NCI-H1694 (cell line): ENCODE data around the gene PNMT.
"Not testable (repeated sequence)": the region's sequence is repeated elsewhere in the genome, so short reads cannot be mapped to it uniquely, and the experiment has no call there.

ENCODE experiments used
- DNase-seq: peaks from one replicate; lab custom pipeline; 2025; lab: John Stamatoyannopoulos, UW

Gene PNMT

DNA sequence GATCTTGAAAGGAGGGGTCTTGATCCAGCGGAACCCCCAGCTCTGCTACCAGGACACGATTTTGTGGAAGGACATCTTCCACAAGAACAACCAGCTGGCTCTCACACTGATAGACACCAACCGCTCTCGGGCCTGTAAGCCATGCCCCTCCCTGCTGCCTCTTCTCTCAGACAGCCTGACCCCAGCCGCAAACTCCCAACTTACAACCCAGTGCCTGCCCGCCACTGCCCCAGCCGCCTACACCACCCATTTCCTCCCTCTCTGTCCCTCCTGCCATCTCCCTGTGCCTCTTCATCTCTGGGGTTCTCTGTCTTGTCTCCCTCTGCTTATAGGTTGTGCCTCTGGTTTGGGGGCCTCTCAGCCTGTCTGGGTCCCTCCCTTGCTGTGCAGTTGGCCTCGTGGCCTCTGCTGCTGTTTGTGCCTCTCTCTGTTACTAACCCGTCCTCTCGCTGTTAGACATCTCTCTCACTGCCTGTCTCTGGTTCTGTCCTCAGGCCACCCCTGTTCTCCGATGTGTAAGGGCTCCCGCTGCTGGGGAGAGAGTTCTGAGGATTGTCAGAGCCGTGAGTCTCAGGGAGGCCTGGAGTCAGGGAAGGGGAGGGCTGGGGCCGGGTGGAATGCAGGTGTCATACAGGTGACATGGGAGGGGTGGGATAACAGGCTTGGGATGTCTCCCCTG lies 41.2 kb downstream of the PNMT start:
- DNase-seq, result no peak

DNA sequence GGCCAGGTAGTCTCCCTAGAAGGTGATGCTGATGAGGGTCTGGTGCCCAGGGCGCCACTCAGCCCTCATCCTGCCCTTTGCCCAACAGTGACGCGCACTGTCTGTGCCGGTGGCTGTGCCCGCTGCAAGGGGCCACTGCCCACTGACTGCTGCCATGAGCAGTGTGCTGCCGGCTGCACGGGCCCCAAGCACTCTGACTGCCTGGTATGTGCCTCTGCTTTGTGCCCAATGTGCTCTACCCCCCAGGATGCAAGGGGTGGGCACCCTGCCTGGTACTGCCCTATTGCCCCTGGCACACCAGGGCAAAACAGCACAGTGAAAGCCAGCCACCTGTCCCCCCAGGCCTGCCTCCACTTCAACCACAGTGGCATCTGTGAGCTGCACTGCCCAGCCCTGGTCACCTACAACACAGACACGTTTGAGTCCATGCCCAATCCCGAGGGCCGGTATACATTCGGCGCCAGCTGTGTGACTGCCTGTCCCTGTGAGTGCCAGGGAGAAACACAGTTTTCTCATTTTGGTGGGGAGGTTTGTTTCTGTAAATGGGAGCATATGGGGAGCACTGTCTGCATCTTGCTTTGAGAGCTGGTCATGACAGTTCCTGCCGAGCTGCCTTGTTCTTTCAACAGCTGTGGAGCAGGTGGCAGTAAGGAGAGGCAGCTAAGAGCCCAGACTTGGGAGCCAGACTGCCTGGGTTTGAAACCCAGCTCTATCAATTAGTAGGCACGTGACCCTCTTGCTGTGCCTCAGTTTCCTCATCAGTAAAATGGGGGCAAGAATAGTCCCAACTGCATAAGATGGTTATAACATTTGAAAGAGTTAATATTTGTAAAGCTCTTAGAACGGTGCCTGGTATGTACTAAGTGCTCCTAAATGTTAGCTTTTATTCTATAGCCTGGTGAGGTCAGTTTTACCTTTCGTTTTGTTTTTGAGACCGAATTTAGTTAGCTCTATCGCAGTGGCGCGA lies 42.0 kb downstream of the PNMT start:
- DNase-seq, result peak; percentile 51

DNA sequence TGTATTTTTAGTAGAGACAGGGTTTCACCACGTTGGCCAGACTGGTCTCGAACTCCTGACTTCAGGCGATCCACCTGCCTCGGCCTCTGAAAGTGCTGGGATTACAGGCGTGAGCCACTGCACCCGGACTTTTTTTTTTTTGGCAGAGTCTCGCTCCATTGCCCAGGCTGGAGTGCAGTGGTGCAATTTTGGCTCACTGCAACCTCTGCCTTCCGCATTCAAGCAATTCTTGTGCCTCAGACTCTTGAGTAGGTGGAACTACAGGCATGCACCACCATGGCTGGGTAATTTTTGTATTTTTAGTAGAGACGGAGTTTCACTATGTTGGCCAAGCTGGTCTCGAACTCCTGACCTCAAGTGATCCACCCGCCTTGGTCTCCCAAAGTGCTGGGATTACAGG lies 42.8 kb downstream of the PNMT start:
- not testable (repeated sequence) for DNase-seq

DNA sequence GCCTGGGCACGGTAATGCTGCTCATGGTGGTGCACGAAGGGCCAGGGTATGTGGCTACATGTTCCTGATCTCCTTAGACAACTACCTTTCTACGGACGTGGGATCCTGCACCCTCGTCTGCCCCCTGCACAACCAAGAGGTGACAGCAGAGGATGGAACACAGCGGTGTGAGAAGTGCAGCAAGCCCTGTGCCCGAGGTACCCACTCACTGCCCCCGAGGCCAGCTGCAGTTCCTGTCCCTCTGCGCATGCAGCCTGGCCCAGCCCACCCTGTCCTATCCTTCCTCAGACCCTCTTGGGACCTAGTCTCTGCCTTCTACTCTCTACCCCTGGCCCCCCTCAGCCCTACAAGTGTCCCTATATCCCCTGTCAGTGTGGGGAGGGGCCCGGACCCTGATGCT lies 43.6 kb downstream of the PNMT start:
- no peak for DNase-seq

DNA sequence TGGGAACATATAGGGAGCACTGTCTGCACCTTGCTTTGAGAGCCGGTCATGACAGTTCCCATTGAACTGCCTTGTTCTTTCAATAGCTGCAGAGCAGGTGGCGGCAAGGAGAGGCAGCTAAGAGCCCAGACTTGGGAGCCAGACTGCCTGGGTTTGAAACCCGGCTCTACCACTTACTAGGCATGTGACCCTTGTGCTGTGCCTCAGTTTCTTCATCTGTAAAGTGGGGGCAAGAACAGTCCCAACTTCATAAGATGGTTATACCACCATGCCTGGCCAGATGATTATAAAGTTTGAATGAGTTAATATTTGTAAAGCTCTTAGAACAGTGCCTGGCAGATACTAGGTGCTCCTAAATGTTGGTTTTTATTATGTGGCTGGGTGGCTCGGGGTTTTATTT lies 46.0 kb downstream of the PNMT start:
- DNase-seq, result no peak

DNA sequence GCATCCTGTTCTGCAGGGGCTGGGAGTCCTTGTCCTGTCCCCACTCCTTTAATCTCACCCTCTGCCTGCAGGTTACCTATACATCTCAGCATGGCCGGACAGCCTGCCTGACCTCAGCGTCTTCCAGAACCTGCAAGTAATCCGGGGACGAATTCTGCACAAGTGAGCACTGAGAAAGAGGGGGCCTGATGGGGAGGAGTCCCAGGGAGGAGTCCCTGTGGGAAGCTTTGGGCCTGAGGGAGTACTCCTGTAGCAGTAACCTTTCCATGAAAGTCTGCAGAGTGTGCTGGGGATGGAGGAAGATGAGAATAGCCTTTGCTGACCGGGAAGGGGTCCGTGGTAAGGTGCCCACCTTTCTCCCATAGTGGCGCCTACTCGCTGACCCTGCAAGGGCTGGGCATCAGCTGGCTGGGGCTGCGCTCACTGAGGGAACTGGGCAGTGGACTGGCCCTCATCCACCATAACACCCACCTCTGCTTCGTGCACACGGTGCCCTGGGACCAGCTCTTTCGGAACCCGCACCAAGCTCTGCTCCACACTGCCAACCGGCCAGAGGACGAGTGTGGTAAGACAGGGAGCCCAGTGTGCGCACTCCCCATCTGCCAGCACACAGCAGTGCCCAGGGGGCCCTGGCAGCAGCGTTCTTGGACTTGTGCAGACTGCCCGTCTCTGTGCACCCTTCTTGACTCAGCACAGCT lies 47.3 kb downstream of the PNMT start:
- DNase-seq, result no peak

DNA sequence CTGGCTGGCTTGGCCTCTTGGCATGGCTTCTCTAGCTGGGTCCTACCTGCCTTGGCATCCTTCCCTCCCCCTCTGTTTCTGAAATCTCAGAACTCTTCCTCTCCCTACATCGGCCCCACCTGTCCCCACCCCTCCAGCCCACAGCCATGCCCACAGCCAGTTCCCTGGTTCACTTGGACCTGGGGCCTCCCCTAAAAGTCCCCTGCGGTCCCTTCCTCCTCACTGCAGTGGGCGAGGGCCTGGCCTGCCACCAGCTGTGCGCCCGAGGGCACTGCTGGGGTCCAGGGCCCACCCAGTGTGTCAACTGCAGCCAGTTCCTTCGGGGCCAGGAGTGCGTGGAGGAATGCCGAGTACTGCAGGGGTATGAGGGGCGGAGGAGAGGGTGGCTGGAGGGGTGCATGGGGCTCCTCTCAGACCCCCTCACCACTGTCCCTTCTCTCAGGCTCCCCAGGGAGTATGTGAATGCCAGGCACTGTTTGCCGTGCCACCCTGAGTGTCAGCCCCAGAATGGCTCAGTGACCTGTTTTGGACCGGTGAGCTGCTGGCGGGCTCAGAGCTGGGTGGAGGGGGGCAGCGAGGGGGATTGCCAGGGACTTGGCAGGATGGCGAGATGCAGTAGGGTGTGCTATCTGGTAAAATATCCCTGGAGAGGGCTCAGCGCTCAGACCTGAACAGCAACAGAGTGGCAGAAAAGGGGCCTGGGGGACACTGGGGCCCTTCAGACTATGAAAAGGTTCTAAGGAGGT lies 48.0 kb downstream of the PNMT start:
- DNase-seq, result no peak

DNA sequence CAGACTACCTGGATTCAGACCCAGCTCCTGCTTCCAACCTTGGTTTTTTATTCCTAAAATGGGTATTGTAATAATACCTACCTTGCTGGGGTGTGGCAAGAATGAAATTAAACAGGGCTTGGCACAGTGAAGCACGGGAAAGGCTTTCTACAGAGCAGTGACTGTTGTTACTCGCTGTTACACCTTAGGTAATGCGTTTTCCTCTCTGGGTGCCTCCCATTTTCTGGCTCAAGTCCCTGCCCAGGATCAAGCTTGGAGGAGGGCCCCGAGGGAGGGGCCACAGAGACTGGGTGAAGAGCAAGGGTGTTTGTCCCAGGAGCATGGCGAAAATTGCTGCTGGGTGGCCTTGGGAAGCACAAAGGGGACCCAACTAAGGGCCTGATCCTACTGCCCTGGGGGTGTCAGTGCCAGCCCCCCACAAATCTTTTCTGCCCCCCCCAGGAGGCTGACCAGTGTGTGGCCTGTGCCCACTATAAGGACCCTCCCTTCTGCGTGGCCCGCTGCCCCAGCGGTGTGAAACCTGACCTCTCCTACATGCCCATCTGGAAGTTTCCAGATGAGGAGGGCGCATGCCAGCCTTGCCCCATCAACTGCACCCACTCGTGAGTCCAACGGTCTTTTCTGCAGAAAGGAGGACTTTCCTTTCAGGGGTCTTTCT lies 48.8 kb downstream of the PNMT start:
- DNase-seq, result no peak

DNA sequence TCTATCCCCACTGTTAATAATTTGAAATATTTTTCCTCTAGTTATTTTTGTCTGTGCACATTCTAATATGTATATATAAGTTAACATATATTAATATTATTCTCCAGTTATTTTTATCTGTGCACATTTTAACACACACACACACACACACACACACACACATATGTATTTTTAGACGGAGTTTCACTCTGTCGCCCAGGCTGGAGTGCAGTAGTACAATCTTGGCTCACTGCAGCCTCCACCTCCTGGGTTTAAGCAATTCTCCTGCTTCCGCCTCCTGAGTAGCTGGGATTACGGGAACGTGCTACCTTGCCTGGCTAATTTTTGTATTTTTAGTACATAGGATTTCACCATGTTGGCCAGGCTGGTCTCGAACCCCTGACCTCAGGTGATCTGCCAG lies 49.4 kb downstream of the PNMT start:
- no peak for DNase-seq

DNA sequence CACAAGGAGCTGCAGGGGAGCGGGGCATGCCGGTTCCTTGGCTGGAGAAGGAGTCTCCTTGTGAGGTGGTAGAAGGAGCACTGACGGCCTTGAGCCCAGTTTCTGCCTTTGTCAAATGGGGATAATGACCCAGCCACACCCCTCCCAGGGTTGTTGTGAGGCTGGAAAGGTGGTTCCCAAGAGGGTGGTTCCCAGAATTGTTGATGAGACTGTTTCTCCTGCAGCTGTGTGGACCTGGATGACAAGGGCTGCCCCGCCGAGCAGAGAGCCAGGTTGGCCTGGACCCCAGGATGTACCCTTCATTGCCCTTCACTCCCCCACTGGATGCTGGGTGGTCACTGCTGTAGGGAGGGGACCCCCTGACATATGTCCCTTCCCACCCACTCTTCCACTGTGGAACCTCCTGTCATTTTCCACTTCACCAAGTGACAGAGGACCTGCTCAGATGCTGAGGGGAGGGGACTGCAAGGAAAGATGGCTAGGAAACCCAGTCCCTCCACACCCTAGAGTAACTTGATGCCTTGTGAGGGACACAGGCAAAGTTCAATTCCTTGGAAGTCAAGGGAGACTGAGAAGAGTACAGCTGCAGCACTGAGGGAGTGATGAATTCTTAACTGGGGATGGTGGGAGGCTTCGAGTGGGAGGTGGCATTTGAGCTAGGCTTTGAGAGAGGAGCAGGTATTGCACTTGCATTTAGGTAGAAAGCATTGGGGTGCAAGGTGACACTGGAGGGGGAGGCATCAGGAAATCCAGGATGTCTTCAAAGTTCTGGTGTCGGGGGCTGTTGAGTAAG lies 51.5 kb downstream of the PNMT start:
- no peak for DNase-seq
